Measurements from ENCODE around the gene SYTL1.
A peak's percentile ranks its signal among the peaks of the same experiment; 100 is the strongest.

The SYTL1 gene

DNA sequence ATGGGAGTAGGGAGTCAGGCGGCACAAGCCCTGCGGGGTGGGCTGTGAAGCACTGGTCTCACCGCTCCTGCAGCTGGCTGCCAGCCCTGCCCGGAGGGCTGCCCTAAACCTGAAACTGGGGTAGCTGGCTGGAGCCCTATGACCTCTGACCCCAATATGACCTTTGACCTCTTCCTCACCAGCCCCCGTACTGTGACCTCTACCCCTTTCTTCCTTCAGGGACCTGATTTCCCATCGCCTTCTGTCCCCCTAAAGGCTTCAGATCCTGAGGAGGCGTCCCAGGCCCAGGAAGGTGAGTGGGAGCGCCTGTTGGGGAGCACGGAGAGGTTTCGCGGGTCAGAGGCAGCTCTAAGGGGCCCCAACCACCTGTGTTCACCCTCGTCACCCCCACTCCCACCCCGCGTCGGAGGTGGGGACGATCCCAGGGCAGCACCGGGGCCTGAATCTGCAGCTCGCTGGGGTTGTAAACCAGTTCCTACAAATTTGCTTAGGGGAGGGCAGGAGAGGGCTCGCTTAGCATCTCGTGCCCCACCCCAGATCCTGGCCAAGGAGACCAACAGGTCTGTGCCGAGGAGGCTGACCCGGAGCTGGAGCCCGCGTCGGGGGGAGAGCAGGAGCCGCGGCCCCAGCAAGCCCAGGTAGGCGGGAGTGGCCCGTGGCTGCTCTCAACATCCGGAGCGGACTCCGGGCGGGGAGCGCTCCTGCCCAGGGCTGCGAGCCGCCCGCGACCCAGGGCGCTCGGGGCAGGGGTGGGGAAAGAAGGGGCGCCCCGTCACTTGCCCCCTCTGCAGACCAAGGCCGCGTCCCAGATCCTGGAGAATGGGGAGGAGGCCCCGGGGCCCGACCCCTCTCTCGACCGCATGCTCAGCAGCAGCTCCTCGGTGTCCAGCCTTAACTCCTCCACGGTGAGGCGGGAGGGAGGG is 7.3 kb downstream of the SYTL1 start:
- no peak for DNase-seq

- DNase-seq = peak; percentile 15
Measured at GRCh38 chr1:27349784-27350662, 8.2 kb downstream of the SYTL1 start.

DNA sequence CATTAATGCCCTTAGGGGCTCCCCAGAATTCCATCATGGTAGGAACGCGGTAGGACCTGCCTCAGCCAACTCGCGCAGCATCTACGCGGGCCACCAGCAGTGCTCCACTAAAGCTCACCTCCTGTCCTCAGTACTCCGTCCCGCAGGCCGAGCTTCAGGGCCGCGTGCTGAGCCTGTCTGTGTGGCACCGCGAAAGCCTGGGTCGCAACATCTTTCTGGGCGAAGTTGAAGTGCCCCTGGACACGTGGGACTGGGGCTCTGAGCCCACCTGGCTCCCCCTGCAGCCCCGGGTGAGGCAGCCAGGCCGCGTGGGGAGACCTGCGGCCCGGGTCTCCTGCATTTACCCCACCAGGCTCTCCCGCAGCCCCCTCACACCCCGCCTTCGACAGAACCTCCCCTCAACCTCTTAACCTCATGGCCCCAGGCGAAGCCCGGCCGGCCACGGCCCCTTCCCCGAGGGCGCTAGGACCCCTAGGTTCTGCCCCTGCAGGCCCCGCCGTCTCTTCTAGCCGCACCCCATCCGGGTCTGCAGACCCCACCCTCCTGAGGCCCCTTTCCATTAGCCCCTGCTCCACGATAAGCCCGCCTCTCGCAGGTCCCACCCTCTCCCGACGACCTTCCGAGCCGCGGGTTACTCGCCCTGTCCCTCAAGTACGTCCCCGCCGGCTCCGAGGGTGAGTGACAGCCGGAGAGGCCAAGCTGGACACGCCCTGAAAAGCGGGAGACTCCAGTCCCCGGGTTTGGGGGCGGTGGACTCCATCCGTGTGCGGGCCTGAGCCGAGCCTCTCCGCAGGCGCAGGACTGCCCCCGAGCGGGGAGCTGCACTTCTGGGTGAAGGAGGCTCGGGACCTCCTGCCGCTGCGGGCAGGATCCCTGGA is 9.1 kb downstream of the SYTL1 start:
- no peak for DNase-seq

DNA sequence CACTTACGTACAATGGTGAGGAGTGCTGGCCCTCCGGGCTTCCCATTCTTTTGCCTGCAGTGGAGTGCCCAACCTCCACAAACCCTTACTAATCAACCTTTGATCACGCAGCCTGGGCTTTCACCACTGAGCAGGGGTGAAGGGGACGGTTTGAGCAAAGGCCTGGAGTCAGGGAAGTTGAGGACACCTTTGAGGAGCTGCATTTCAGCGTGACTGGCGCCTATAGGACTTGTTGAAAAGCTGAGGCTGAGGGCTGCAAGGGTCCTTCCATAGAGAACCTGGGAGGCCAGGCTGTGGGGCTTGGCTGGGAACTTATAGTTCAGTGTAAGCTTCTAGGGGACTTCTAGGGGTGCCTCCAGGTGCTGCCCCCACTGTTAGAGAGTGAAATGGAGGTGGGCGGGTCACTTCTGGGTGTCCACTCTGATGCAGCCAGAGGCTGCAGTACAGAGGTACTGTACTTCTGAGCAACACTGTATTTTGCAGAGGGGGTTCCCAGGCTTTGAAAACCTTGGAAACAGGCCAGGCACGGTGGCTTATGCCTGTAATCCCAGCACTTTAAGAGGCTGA is 9.8 kb downstream of the SYTL1 start:
- DNase-seq = no peak

- no peak for DNase-seq
Measured at GRCh38 chr1:27353166-27353565, 11.3 kb downstream of the SYTL1 start.

GRCh38 chr1:27353629-27354028 is 11.8 kb downstream of the SYTL1 start:
- no peak for DNase-seq

GRCh38 chr1:27355683-27356082 is 13.9 kb downstream of the SYTL1 start:
- DNase-seq = no peak

GRCh38 chr1:27356277-27356618 is 14.4 kb downstream of the SYTL1 start:
- no peak for DNase-seq

DNA sequence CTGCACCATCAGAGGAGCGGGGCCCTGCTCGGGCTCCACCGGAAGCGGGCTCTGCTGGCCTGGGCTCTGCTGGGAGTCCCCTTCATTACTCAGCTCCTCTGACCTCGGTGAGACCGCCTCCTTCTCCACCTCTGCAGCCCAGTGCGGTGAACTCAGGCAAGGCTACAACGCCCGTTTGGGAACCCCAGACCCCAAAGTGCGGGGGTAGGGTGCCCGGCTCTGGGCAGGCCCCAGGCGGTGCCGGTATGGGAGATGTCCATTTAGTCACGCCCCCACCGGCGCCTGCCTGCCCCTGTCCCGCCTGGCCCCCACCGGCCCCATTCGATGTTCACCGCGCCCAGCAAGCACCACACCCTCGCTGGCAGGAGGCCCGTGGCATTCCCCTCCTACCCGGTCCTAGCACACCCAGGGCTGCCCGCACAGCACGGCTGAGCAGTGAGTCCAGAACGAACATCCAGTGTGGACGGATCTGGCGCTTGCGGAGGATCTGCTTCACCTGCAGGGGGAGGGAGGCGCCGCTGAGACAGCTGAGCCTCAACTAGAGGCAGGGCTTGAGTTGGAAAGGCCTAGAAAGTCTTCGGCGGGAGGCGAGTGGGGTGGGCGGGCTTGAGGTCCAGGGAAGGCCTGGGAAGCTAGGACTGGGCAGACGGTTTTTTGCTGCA is 14.9 kb downstream of the SYTL1 start:
- DNase-seq = no peak

DNA sequence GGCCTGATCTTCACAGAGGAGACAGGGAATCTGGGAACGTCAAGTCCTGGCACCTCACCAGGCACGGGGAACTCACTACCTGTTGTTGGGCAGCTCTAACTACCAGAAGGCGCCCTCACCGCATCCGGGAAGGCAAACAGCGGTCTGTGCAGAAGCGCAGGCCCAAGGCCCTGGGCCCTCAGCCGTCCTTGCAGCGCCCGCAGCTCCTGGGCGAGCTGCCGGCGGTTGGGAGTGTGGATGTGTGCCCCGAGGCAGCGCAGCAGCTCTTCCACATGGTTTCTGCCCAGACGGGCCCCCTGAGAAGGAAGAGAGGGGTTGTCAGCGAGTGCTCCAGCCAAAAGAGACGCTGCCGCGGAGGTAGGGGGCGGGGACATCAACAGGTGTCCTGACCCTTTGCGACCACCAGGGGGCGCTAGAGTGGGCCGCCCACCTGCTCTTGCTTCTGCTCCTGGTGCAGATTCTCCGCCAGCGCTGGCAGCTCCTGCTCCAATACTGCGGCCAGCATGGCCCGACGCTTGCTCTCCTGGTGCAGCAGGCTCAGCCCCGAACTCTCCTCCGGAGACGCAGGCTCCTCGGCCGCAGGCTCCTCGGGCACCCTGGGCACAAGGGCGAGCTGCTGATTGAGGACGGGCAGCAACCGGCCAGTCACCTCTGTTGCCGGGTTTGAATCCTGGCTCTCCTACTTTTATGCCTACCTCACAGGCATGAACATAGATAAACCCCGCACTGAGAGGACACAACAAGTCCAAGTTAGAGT is 15.6 kb downstream of the SYTL1 start:
- peak; percentile 14 for DNase-seq

DNA sequence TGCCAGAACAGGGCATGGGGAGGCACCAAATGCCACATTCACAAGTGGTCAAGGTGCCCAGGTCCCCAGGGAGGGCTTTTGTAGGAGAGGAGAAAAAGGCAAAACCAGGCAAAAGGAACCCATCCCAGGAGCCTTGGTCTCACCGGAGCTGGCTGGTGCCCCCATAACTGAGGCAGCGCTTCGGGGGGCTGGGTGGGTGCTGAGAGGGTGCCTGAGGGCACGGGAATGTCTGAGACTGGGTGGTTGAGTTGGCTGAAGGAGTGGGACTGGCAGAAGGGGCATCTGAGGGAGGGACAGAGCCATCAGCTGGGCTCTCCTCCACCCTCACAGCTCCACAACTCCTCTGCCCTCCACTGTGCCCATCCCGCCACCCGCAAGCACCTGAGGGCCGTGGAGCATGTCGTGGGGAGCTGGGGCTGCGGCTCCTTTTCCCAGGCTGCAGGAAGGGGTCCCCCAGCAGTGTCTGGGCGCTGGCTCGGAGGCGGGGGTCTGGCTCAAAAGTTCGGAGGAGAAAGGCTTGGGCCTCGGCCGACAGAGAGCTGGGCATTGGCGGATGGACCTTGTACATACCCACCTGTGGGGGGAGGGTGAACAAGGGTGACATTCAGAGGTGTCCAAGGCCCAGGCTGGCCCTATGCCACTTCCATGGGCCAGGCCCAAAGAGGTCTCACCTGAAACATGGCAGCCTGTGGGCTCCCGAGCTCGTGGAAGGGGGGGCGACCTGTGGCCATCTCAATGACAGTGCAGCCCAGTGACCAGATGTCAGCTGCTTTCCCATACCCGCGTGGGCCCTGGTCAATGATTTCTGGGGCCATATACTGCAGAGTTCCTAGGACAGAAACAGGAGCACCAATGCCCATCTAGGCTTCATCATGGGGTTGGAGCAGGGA is 16.5 kb downstream of the SYTL1 start:
- DNase-seq = no peak

DNA sequence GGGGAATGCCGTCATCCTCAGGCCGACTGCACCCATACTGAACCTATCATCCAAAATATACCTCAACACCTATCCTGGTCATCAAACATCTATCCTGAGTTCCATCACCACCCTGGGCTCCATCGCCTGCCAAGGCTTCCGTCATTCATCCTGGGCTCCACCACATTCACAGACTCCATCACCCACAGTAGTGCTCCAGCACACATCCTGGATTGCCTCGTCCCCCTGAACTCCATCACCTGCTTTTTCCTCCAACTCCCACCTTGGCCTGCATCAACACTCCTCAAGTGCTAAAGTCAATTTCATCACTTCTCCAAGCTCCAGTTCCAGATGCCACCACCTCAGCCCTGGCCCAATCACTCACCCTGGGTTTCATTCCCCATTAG is 17.1 kb downstream of the SYTL1 start:
- no peak for DNase-seq

- no peak for DNase-seq
Measured at GRCh38 chr1:27359822-27360158, 18.0 kb downstream of the SYTL1 start.

- no peak for DNase-seq
Measured at GRCh38 chr1:27360159-27361043, 18.6 kb downstream of the SYTL1 start.

DNA sequence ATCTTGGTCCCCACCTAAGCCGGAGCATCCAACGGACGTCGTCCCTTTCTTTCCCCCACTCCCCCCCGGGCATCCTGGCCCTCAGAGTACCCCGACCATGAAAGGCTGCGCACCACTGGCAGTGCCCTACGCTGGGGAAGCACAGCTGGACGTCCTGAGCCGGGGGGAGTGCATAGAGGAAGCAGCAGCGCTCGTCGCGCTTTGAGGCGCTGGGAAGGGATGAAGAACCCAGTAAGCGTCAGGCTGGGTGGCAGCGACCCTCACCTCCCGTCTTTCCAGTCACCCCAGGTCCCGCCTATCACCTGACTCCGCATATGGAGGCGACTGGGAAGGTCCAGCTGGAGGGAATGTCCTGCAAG is 19.2 kb downstream of the SYTL1 start:
- no peak for DNase-seq

- no peak for DNase-seq
Measured at GRCh38 chr1:27361553-27361952, 19.7 kb downstream of the SYTL1 start.

GRCh38 chr1:27363766-27364695 is 22.2 kb downstream of the SYTL1 start:
- no peak for DNase-seq

GRCh38 chr1:27364696-27365371 is 23.0 kb downstream of the SYTL1 start:
- DNase-seq = no peak

Data from NCI-H1694 (cell line).